HCT116 (cell line): Measurements from ENCODE around the gene TMEM164. TPM values are rescaled to one million over a fixed set of nuclear protein-coding genes. Genes with fewer than 3 reads are reported as not detected.

ENCODE experiments used
- ATAC-seq: fragments of 200-7000 bp; cut with Tn5 transposase; 2 replicates; pipeline ENCODE4 v1.9.1; 2020; ENCODE audit warnings: mild to moderate bottlenecking, moderate library complexity
- BruUV-seq: library from RNA; stranded (reverse); fragments of 400-500 nt; replicated peaks from 2 replicates; lab custom pipeline; 2021; lab: Mats Ljungman, UMichigan
- CTCF ChIA-PET: fragments of 300-600 bp; sonication (Branson Sonifier 250); formaldehyde crosslinking; loops from one replicate; lab custom pipeline; 2021; ENCODE audit warnings: antibody characterized with exemption; lab: Charles Lee
- POLR2A ChIA-PET: fragments of 300-600, 350-600 bp; sonication (Branson Sonifier 250); formaldehyde crosslinking; loops from one replicate; lab custom pipeline; 2021; ENCODE audit warnings: antibody characterized with exemption; lab: Charles Lee
- RAD21 ChIA-PET, 2 experiments: fragments of 300-600 bp; sonication (Branson Sonifier 250); formaldehyde crosslinking; loops; one replicate each; lab custom pipeline; 2023; ENCODE audit warnings: low total read pairs in 2 of 2; ENCODE audit not compliant: uncharacterized antibody in 2 of 2, unreplicated experiment in 2 of 2, low non-redundant PET in 1 of 2; lab: Charles Lee
- DNase-seq: peaks from one replicate; pipeline ENCODE4 v3.0.0-alpha.2; 2010; ENCODE audit warnings: low read depth, low spot score
- H2AFZ ChIP-seq: fragments of 200-600 bp; shearing (Covaris generic), sonication (generic); 2 replicates; pipeline ENCODE4 v1.6.1; 2017; ENCODE audit warnings: low read depth, mixed run types, mixed read lengths, antibody characterized with exemption, low read length; ENCODE audit not compliant: poor library complexity, severe bottlenecking
- H3K27ac ChIP-seq: 2 replicates; pipeline ENCODE4 v1.5.1; 2012; ENCODE audit warnings: low read depth, low read length
- H3K27me3 ChIP-seq: fragments of 200-600 bp; sonication (generic); 2 replicates; pipeline ENCODE4 v1.6.1; 2016; ENCODE audit warnings: mixed run types, low read length, mixed read lengths; ENCODE audit not compliant: insufficient read depth
- H3K36me3 ChIP-seq, 2 experiments: fragments of 200-500 bp in 1 of 2; fragments of 200-600 bp in 1 of 2; sonication (Bioruptor generic) in 1 of 2; sonication (generic) in 1 of 2; 2 replicates each; pipeline versions ENCODE4 v1.5.1 to v1.6.1; 2014 to 2016; ENCODE audit warnings: low read length in 2 of 2, inconsistent platforms in 1 of 2, mixed read lengths in 1 of 2, mixed run types in 1 of 2; ENCODE audit not compliant: insufficient read depth in 2 of 2, control insufficient read depth in 1 of 2
- H3K4me1 ChIP-seq, 2 experiments: fragments of 200-600 bp in 1 of 2; sonication (generic) in 1 of 2; 2 replicates each; pipeline versions ENCODE4 v1.5.1 to v1.6.1; 2012 to 2017; ENCODE audit warnings: low read length in 2 of 2, inconsistent platforms in 1 of 2, mild to moderate bottlenecking in 1 of 2, mixed read lengths in 1 of 2, mixed run types in 1 of 2, moderate library complexity in 1 of 2; ENCODE audit not compliant: insufficient read depth in 2 of 2, control insufficient read depth in 1 of 2
- H3K4me2 ChIP-seq: fragments of 200-600 bp; sonication (generic); 2 replicates; pipeline ENCODE4 v1.6.1; 2017; ENCODE audit warnings: mixed run types, low read length, mixed read lengths
- H3K4me3 ChIP-seq, 2 experiments: fragments of 200-600 bp in 1 of 2; sonication (generic) in 1 of 2; replicated peaks in 1 of 2; 2 replicates each; pipeline ENCODE4 v1.5.1; 2011 to 2016; ENCODE audit warnings: low read length in 2 of 2, control low read depth in 1 of 2, low read depth in 1 of 2, mild to moderate bottlenecking in 1 of 2, mixed read lengths in 1 of 2, mixed run types in 1 of 2
- H3K79me2 ChIP-seq: fragments of 200-600 bp; sonication (generic); 2 replicates; pipeline ENCODE4 v1.6.1; 2017; ENCODE audit warnings: mild to moderate bottlenecking, mixed run types, low read length, moderate library complexity, mixed read lengths; ENCODE audit not compliant: insufficient read depth
- H3K9ac ChIP-seq: fragments of 200-600 bp; sonication (generic); 2 replicates; pipeline ENCODE4 v1.6.1; 2016; ENCODE audit warnings: low read length, mixed read lengths
- H3K9me2 ChIP-seq: fragments of 200-600 bp; sonication (generic), shearing (Covaris generic); 2 replicates; pipeline ENCODE4 v1.6.1; 2017; ENCODE audit warnings: mixed run types, mild to moderate bottlenecking, moderate library complexity; ENCODE audit not compliant: insufficient read depth
- H3K9me3 ChIP-seq, 2 experiments: fragments of 200-500 bp in 1 of 2; fragments of 200-600 bp in 1 of 2; sonication (Bioruptor generic) in 1 of 2; sonication (generic) in 1 of 2; 2 replicates each; pipeline ENCODE4 v1.6.1; 2014 to 2017; ENCODE audit warnings: low read length in 2 of 2, mixed read lengths in 2 of 2, inconsistent platforms in 1 of 2, low read depth in 1 of 2, mild to moderate bottlenecking in 1 of 2, mixed run types in 1 of 2, moderate library complexity in 1 of 2; ENCODE audit not compliant: control insufficient read depth in 1 of 2, insufficient read depth in 1 of 2
- H4K20me1 ChIP-seq: fragments of 200-600 bp; sonication (generic), shearing (Covaris generic); 2 replicates; pipeline ENCODE4 v1.6.1; 2017; ENCODE audit warnings: mixed run types, mild to moderate bottlenecking, moderate library complexity; ENCODE audit not compliant: insufficient read depth
- CBX3 ChIP-seq: IDR thresholded peaks from 2 replicates; pipeline ENCODE4 v1.6.1; 2012; ENCODE audit warnings: low read depth
- CEBPB ChIP-seq: IDR thresholded peaks from 2 replicates; pipeline ENCODE4 v1.6.1; 2012; ENCODE audit warnings: low read depth
- EGR1 ChIP-seq: IDR thresholded peaks from 2 replicates; pipeline ENCODE4 v1.6.1; 2012; ENCODE audit warnings: low read depth
- ELF1 ChIP-seq: IDR thresholded peaks from 2 replicates; pipeline ENCODE4 v1.6.1; 2012; ENCODE audit warnings: low read depth, borderline replicate concordance
- FOSL1 ChIP-seq: IDR thresholded peaks from 2 replicates; pipeline ENCODE4 v1.6.1; 2012; ENCODE audit warnings: low read depth
- RAD21 ChIP-seq: IDR thresholded peaks from 2 replicates; pipeline ENCODE4 v1.6.1; 2012; ENCODE audit warnings: low read depth, mild to moderate bottlenecking
- SIN3A ChIP-seq: IDR thresholded peaks from 2 replicates; pipeline ENCODE4 v1.6.1; 2012; ENCODE audit warnings: low read depth
- TCF7L2 ChIP-seq: IDR thresholded peaks from 2 replicates; pipeline ENCODE4 v1.7.0; 2011; ENCODE audit warnings: borderline replicate concordance, inconsistent platforms; ENCODE audit not compliant: insufficient read depth, insufficient read length; ENCODE audit errors: extremely low read depth
- ZNF274 ChIP-seq: fragments of 200-500 bp; sonication (Bioruptor generic); IDR thresholded peaks from 2 replicates; pipeline ENCODE4 v1.6.1; 2014; ENCODE audit warnings: mild to moderate bottlenecking, low read depth, low read length, inconsistent platforms
- intact Hi-C: fragments of 100-400 bp; cut with micrococcal nuclease; formaldehyde crosslinking; loops from 2 replicates; pipeline ENCODE4 v1.10.0; 2022
- total RNA-seq: library from RNA; stranded (reverse); gene quantifications from one replicate; pipeline ENCODE4 v1.2.1, GENCODE V29; 2021; ENCODE audit not compliant: unreplicated experiment
- TF ChIP-seq, protein P1 (sequence below): IDR thresholded peaks from 2 replicates; pipeline ENCODE4 v1.6.1; 2012
- TF ChIP-seq, protein P2 (sequence below): IDR thresholded peaks from 2 replicates; pipeline ENCODE4 v1.6.1; 2011; ENCODE audit warnings: mild to moderate bottlenecking, low read length, moderate library complexity; ENCODE audit not compliant: insufficient replicate concordance; ENCODE audit errors: extremely low read depth
- TF ChIP-seq, protein P3 (sequence below), 3 experiments: fragments of 200-600 bp in 1 of 3; sonication (generic) in 1 of 3; IDR thresholded peaks in 2 of 3; conservative IDR thresholded peaks in 1 of 3; 2 replicates each; pipeline ENCODE4 v1.5.1; 2012 to 2017; ENCODE audit warnings: low read depth in 2 of 3, low read length in 2 of 3, antibody characterized with exemption in 1 of 3, borderline replicate concordance in 1 of 3, control low read depth in 1 of 3, mild to moderate bottlenecking in 1 of 3, mixed read lengths in 1 of 3, mixed run types in 1 of 3, moderate library complexity in 1 of 3; ENCODE audit not compliant: insufficient read depth in 1 of 3

TMEM164 gene
- total RNA-seq, 1 experiment from 2014 or later: 18.7 TPM

DNA sequence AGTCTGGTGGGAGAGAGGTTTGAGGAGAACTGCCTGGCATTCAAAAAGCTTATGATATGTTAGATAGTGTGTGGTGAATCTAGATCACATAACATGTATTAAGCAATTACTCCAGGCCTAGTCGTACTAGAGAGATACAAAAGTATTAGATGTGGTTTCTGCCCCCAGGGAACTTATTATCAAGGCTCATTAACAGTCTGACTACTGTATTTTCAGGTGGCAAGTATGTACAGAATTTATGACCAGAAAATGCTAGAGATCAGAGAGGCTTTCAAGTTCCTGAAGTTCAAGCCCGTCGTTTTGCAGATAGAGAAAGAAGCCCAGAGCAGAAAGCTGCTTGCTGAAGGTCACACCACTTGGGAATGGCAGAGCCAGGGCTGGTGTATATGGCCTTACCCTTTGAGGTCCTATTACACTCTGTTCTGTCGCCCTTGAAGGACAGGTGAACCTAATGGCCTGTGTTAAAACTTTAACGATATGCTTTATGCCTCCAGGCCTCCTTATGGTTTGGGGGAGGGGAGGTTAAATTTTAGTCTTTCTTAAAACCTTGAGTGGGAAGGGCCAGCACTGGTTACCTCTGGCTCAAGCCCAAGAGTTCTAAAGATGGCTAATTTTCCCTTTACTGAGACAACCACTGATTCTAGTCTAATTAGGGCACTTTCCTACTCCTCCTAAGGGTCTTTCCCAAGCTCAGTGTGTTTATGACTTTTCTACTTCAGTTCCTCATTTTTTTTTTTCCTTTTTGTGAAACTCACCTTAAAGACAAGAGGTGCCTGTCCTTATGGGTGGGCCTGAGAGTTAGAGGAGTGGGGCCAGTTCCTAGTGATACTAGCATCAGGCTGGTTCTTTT, 19.9 kb downstream of the TMEM164 start:
- intact Hi-C loops: no loop called here
- POLR2A ChIA-PET: no interaction called here
- no peaks in the 10 kb centered on the region for H3K27me3 ChIP-seq
- DNase-seq (no peak), ATAC-seq (no peak)
- no peaks in the 10 kb centered on the region for H3K79me2 ChIP-seq
- H3K9me3 ChIP-seq: no peaks in the 10 kb centered on the region
- no peaks in the 10 kb centered on the region for H3K9me2 ChIP-seq
- RAD21 ChIA-PET: no interaction called here
- no peaks in the 10 kb centered on the region for H3K36me3 ChIP-seq
- no peak overlapping the region for H3K4me3 ChIP-seq
- no TSS peak for BruUV-seq
- H3K9ac ChIP-seq: no peak overlapping the region
- TF ChIP-seq CEBPB (no peak), TCF7L2 (no peak), ELF1 (no peak), EGR1 (no peak), CBX3 (no peak), FOSL1 (no peak), SIN3A (no peak), ZNF274 (no peak), RAD21 (no peak)
- TF ChIP-seq, protein P1, sequence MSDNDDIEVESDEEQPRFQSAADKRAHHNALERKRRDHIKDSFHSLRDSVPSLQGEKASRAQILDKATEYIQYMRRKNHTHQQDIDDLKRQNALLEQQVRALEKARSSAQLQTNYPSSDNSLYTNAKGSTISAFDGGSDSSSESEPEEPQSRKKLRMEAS: no peak
- TF ChIP-seq, protein P2, sequence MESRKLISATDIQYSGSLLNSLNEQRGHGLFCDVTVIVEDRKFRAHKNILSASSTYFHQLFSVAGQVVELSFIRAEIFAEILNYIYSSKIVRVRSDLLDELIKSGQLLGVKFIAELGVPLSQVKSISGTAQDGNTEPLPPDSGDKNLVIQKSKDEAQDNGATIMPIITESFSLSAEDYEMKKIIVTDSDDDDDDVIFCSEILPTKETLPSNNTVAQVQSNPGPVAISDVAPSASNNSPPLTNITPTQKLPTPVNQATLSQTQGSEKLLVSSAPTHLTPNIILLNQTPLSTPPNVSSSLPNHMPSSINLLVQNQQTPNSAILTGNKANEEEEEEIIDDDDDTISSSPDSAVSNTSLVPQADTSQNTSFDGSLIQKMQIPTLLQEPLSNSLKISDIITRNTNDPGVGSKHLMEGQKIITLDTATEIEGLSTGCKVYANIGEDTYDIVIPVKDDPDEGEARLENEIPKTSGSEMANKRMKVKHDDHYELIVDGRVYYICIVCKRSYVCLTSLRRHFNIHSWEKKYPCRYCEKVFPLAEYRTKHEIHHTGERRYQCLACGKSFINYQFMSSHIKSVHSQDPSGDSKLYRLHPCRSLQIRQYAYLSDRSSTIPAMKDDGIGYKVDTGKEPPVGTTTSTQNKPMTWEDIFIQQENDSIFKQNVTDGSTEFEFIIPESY: no peak
- TF ChIP-seq, protein P3, sequence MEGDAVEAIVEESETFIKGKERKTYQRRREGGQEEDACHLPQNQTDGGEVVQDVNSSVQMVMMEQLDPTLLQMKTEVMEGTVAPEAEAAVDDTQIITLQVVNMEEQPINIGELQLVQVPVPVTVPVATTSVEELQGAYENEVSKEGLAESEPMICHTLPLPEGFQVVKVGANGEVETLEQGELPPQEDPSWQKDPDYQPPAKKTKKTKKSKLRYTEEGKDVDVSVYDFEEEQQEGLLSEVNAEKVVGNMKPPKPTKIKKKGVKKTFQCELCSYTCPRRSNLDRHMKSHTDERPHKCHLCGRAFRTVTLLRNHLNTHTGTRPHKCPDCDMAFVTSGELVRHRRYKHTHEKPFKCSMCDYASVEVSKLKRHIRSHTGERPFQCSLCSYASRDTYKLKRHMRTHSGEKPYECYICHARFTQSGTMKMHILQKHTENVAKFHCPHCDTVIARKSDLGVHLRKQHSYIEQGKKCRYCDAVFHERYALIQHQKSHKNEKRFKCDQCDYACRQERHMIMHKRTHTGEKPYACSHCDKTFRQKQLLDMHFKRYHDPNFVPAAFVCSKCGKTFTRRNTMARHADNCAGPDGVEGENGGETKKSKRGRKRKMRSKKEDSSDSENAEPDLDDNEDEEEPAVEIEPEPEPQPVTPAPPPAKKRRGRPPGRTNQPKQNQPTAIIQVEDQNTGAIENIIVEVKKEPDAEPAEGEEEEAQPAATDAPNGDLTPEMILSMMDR (IDR thresholded peaks at IDR 0.05 in 2 of 3, conservative IDR thresholded peaks at IDR 0.05 in 1 of 3; ENCODE audit: borderline replicate concordance in 1 of 3, insufficient read depth in 1 of 3, low read depth in 2 of 3, low read length in 2 of 3): no peak
- CTCF ChIA-PET: no interaction called here
- H3K27ac ChIP-seq: no peak overlapping the region
- H2AFZ ChIP-seq: no peak overlapping the region
- no peaks in the 10 kb centered on the region for H4K20me1 ChIP-seq
- H3K4me2 ChIP-seq: no peak overlapping the region
- peaks cover 0 to 16% of the 10 kb centered on the region in 2 experiments; a peak in 2 of 4 replicates for H3K4me1 ChIP-seq
